Nephron (organoid): Measurements from ENCODE around the gene DYSF.

Source experiments
- H3K27ac Mint-ChIP-seq, 3 experiments: 2 replicates each; pipeline ENCODE4 v1.8.0; 2020; ENCODE audit warnings: mixed read lengths in 3 of 3, mild to moderate bottlenecking in 2 of 3, moderate library complexity in 1 of 3
- H3K27me3 Mint-ChIP-seq: 2 replicates; pipeline ENCODE4 v1.8.0; 2021; ENCODE audit warnings: low read depth, mild to moderate bottlenecking, moderate library complexity, mixed read lengths
- H3K36me3 Mint-ChIP-seq: 2 replicates; pipeline ENCODE4 v1.8.0; 2020; ENCODE audit warnings: low read depth, mixed read lengths
- H3K4me1 Mint-ChIP-seq: 2 replicates; pipeline ENCODE4 v1.8.0; 2020; ENCODE audit warnings: mixed read lengths
- H3K4me3 Mint-ChIP-seq, 3 experiments: 2 replicates each; pipeline ENCODE4 v1.8.0; 2020; ENCODE audit warnings: mild to moderate bottlenecking in 3 of 3, mixed read lengths in 3 of 3, moderate library complexity in 2 of 3
- H3K9me3 Mint-ChIP-seq: 2 replicates; pipeline ENCODE4 v1.8.0; 2020; ENCODE audit warnings: mixed read lengths
- TF ChIP-seq, protein P1 (sequence below), 3 experiments: fragments of 200-600 bp; sonication (generic); IDR thresholded peaks; one replicate each; pipeline ENCODE4 v1.5.0; 2021; ENCODE audit warnings: antibody characterized with exemption in 3 of 3; ENCODE audit not compliant: unreplicated experiment in 3 of 3

The DYSF gene

DNA sequence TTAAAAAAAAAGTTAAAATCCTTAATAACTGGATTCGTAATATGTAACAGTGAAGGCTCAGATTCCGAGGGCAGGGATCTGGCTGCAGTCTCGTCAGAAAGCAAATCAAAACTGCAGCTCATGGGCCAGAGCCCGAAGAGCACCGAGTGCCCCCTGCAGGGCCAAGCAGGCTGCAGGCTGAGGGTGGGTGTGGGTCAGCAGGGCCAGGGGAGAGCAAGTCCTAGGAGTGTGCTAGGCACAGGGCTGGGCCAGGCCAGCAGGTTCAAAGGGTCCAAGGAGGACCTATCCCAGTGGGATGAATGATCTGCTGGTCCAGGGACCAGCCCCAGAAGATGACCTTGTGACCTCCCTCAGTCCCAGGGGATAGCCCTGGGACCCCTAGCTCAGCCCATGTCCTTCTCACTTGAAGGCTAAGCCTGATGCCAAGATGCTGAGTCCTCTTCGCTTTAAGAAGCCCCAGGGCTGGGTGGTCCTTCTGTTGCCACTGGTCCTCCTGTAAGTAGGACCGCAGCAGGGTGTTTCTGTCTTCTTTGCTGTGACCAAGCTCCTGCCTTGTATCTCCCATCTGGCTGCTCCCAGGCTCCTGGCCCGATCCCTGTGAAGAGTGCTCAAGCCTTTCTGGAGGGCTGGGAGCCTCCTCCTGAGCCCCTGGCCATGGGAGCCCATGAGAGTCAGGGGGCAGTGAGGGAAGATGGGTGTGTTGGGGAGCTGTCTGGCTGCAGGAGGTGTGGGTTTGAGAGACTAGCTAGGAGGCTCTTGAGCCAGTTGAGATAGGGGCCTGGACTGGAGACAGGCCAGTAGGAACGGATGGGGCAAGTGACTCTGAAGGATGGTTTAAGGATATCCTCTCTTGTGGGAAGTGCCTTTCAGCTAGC is 150.7 kb downstream of the DYSF start:
- no peaks in the 10 kb centered on the region for H3K36me3 Mint-ChIP-seq
- H3K27ac Mint-ChIP-seq, result peak overlapping the region in 1 of 3 experiments; percentile 59
- H3K9me3 Mint-ChIP-seq, result no peaks in the 10 kb centered on the region
- H3K4me1 Mint-ChIP-seq, result peaks cover 24% of the 10 kb centered on the region
- TF ChIP-seq, protein P1, sequence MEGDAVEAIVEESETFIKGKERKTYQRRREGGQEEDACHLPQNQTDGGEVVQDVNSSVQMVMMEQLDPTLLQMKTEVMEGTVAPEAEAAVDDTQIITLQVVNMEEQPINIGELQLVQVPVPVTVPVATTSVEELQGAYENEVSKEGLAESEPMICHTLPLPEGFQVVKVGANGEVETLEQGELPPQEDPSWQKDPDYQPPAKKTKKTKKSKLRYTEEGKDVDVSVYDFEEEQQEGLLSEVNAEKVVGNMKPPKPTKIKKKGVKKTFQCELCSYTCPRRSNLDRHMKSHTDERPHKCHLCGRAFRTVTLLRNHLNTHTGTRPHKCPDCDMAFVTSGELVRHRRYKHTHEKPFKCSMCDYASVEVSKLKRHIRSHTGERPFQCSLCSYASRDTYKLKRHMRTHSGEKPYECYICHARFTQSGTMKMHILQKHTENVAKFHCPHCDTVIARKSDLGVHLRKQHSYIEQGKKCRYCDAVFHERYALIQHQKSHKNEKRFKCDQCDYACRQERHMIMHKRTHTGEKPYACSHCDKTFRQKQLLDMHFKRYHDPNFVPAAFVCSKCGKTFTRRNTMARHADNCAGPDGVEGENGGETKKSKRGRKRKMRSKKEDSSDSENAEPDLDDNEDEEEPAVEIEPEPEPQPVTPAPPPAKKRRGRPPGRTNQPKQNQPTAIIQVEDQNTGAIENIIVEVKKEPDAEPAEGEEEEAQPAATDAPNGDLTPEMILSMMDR (IDR thresholded peaks at IDR 0.05; ENCODE audit: unreplicated experiment in 3 of 3), result no peak
- H3K4me3 Mint-ChIP-seq, result peak overlapping the region in 1 of 3 experiments; percentile 31
- H3K27me3 Mint-ChIP-seq, result peaks cover 63% of the 10 kb centered on the region

DNA sequence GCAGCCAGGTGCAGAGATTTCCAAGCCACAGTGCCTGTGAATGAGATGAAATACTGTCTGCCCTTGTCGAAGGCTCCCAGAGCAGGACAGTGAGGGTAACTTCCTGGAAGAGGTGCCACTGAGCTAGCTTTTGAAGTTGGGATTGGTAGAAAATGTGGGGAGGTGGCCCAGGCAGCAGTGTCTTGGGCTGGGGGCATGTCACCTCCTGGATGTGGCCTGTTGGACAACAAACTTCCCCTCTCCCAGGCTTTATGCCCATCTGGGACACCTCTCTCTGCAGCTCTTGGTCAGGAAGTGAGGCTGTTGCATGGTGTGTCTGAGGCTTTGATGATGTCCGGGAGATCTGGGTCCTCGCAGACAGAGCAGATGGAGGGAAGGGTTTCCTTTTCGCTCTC is 151.4 kb downstream of the DYSF start:
- H3K9me3 Mint-ChIP-seq, result no peaks in the 10 kb centered on the region
- TF ChIP-seq, protein P1 (IDR thresholded peaks at IDR 0.05; ENCODE audit: unreplicated experiment in 3 of 3), result no peak
- peaks cover 24% of the 10 kb centered on the region for H3K4me1 Mint-ChIP-seq
- H3K27ac Mint-ChIP-seq, result peak overlapping the region in 2 of 3 experiments; percentile 59 to 63
- H3K36me3 Mint-ChIP-seq, result no peaks in the 10 kb centered on the region
- H3K4me3 Mint-ChIP-seq, result no peak overlapping the region
- peaks cover 58% of the 10 kb centered on the region for H3K27me3 Mint-ChIP-seq

DNA sequence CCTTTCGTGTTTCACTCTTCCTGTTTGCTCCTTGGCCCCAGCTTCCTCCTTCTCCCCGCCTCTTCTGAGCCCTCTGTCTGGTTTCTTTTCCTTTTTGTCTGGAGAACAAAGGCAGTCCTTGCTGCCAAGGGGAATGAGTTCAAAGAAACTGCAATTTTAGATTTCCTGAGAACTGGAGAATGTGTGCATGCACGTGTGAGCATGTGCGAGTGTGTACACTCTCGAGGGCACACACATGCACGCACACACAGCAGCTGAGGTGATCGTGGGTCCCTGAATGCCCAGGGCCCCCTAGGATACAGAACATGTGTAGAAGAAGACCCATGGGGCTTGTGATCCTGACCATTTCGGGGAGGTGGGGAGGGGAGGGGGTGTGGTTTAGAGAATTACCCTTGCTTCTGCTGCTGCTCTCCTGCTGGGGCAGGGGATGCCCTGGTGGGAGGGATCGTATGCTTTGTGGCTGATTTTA is 151.8 kb downstream of the DYSF start:
- Mint-ChIP-seq H3K36me3 (no peaks in the 10 kb centered on the region), H3K27me3 (peaks cover 57% of the 10 kb centered on the region), H3K9me3 (no peaks in the 10 kb centered on the region), H3K4me3 (no peak overlapping the region), H3K4me1 (peaks cover 24% of the 10 kb centered on the region), H3K27ac (peak overlapping the region in 2 of 3 experiments; percentile 59 to 63)
- TF ChIP-seq, protein P1 (IDR thresholded peaks at IDR 0.05; ENCODE audit: unreplicated experiment in 3 of 3), result no peak

DNA sequence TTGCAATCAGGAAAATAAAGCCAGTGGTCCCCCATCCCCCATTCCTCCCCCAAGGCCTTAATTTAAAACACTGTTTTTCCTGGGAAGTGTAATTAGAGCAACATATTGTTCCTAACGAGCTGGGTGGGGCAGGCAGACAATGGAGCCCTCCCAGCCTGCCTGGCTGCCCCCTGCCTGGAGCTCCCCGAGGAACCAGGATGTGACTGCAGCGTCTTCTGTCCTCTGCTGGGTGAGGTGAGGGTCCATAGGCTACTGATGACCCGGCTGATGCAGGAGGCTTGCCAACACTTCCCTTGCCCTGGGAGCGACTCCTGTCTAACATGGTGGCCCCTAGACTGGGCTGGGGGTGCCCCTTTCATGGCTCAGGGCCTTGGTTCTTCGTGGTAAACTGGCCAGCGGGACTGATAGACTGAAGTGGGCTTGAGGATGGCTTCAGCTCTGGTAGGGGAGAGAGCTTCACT is 152.4 kb downstream of the DYSF start:
- no peaks in the 10 kb centered on the region for H3K36me3 Mint-ChIP-seq
- H3K9me3 Mint-ChIP-seq, result no peaks in the 10 kb centered on the region
- peaks cover 57% of the 10 kb centered on the region for H3K27me3 Mint-ChIP-seq
- TF ChIP-seq, protein P1 (IDR thresholded peaks at IDR 0.05; ENCODE audit: unreplicated experiment in 3 of 3), result no peak
- H3K27ac Mint-ChIP-seq, result no peak overlapping the region
- peaks cover 24% of the 10 kb centered on the region for H3K4me1 Mint-ChIP-seq
- no peak overlapping the region for H3K4me3 Mint-ChIP-seq

DNA sequence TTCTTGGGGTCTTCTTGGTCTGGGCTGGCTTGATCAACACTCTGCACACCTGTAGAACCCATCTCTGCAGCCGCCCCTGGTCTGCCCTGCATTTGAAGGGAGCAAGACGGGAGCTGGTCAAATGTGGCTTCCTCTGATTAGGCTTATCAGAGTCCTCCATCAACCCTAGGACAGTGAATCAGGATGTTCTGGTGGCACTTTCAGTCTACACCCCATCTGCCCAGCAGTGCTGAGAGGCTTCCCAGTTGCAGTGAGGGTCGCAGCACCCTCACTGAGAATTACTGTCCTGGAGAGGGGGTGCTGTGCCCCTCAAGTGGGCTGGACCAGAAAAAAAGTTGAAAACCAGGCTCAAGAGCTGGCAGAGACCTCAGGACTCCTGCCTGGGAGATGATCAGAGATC is 152.9 kb downstream of the DYSF start:
- Mint-ChIP-seq H3K36me3 (no peaks in the 10 kb centered on the region), H3K27ac (no peak overlapping the region), H3K9me3 (no peaks in the 10 kb centered on the region), H3K4me1 (peaks cover 24% of the 10 kb centered on the region), H3K27me3 (peaks cover 57% of the 10 kb centered on the region), H3K4me3 (no peak overlapping the region)
- TF ChIP-seq, protein P1 (IDR thresholded peaks at IDR 0.05; ENCODE audit: unreplicated experiment in 3 of 3), result no peak
